AG08396 (cell line): ENCODE measurements around the gene BDH1.
A peak's percentile ranks its signal among the peaks of the same experiment; 100 is the strongest.
"Not testable (repeated sequence)": the region's sequence is repeated elsewhere in the genome, so short reads cannot be mapped to it uniquely, and the experiment has no call there.

Experiments used
- DNase-seq: peaks from one replicate; pipeline ENCODE4 v3.0.0; 2012; ENCODE audit warnings: low spot score, mixed read lengths

Gene BDH1

DNA sequence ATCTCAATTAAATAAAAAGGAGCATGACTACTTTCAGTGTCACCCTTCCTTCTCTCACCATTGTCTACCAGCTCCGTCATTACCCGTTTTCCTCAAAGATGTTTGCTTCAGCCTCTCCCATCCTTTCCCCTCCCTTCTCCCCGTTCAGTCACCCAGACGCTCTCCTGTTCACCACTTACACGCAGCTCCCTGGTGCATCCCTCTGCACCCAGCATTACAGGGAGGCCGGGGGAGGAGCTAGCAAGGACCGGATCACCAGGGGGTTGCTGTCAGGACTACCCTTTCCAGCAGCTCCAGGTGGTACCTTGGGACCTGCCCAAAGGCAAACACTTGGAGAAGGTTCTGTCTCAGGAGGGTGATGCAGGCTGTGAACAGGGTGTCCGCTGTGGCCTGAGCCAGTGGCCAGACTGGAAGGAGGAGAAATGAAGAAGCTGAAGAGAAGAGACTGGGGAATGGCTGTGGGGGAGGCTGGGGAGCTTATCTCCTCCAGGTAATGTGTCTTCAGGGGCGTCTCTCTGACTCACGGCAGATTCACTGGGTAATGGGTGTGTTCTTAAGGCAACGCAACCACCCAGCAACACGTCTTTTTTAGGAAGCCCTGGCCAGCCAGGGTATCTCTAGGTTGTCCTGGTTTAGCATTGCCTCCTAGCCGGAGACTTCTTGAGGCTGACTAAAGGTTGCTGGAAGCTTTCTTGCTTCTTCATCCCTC lies 21.8 kb upstream of the BDH1 start:
- DNase-seq, result no peak

DNA sequence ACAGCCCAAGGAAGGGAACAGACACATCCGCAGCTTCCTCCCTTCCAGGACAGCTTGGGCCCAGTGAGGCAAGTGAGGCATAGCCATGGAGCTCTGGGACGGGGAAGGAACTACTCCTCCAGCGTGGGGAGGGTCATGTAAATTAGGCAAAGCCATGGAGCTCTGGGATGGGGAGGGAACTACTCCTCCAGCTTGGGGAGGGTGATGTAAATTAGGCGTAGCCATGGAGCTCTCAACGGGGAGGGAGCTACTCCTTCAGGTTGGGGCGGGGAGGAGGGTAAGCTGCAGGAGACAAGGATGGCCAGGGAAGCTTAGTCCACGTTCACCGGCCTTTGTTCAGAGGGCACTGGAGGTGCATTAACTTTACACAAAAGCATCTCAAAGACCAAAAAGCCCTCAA lies 21.1 kb upstream of the BDH1 start:
- DNase-seq, result no peak

DNA sequence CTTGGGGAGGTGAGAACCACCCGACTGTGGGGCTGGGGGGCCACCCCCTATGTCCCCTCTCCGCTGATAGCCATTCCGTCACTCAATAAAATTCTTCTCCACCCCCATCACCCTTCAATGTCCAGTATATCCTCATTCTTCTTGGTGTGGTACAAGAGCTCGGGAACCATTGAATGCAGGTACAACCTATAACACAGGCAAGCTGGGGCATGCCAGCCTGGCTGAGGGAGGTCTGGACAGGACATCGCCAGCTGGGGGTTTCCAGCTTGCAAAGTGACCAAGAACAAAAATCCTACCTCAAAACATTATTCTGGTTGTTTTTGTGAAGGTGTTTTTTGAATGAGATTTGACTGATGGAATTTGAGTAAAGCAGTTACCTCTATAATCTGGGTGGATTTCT lies 19.6 kb upstream of the BDH1 start:
- no peak for DNase-seq

DNA sequence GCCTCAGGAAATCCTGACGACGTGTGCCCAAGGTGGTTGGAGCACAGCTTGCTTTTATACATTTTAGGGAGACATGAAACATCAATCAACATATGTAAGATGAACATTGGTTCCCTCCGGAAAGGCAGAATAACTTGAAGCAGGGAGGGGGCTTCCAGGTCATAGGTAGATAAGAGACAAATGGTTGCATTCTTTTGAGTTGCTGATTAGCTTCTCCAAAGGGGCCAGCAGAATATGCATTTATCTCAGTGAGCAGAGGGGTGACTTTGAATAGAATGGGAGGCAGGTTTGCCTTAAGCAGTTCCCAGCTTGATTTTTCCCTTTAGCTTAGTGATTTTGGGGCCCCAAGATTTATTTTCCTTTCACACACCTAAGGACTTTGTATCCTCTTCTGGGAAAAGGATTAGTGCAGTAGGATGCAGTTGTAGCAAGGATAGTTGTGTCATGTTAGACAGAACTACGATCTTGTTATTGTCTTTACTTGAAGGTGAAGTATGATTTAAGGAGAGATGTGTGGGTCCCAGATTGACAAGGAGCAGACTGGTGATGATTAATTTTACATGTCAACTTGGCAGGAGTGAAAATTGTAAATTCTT lies 18.7 kb upstream of the BDH1 start:
- not testable (repeated sequence) for DNase-seq

DNA sequence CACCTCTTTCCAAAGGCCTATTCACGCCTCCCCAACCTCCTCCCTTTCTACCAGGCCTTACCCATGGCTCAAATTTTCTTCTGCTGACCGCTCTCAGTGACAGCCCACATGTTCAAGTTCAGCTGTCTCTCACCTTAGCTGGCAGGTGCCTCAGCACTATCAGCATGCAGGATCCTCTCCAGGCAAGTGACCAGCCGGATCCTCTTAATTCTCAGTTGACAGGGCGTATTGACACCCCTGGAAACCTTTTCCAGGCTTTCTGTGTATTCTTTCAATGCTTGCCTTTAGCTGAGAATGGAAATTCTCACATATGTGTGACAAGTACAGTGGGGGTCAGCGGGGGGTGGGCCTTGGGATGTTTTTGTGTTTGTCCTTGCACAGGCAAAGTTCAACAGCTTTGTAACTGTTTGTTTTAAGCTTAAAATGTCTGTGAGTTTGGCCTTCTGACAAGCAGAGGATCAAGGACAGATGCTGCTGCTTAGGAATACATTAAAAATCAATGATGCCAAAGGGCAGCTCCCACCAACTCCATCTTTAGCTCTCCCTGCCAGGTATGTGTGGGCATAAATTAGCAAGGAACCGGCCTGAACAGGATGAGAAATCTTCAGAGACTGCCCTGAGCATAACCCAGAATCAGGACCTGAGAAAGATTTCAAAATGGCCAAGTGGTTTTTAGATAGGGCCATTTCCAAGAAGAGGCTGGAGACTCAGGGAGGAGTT lies 17.4 kb upstream of the BDH1 start:
- no peak for DNase-seq

DNA sequence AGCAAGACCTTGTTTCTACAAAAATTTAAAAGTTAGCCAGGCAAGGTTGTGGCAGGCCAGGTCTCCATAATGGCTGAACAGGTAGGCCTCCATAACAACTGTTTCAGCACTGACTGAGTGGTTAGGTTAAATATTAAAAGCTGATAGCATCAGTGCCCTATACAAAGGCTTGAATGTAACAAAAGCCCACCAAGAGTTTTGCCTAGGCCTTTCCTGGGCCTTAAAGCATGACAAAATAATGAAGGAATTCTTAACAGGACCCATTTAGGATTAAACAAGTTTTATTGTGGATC lies 16.1 kb upstream of the BDH1 start:
- not testable (repeated sequence) for DNase-seq

DNA sequence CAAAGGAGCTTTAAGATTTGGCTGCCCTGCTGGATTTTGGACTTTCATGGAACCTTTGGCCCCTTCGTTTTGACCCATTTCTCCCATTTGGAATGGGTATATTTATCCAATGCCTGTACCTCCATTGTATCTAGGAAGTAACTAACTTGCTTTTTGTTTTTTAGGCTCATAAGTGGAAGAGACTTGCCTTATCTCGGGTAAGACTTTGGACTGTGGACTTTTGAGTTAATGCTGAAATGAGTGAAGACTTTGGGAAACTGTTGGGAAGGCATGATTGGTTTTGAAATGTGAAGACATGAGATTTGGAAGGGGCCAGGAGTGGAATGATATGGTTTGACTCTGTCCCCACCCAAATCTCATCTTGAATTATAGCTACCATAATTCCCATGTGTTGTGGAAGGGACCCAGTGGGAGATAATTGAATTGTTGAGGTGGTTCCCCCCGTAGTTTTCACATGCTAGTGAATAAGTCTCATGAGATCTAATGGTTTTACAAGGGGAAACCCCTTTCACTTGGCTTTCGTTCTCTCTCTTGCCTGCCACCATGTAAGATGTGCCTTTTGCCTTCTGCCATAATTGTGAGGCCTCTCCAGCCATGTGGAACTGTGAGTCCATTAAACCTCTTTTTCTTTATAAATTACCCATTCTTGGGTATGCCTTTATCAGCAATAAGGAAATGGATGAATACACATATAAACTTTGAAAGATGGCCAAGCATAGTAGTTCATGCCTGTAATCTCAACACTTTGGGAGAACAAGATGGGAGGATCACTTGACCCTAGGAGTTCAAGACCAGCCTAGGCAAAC lies 15.5 kb upstream of the BDH1 start:
- DNase-seq, result not testable (repeated sequence)

DNA sequence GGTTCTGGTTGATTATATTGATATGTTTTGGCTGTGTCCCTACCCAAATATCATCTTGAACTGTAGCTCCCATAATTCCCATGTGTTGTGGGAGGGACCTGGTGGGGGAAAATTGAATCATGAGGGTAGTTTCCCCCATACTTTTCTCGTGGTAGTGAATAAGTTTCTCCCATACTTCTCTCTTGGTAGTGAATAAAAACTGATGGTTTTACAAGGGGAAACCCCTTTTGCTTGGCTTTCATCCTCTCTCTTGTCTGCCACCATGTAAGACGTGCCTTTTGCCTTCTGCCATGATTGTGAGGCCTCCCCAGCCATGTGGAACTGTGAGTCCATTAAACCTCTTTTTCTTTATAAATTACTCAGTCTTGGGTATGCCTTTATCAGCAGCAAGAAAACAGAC lies 13.7 kb upstream of the BDH1 start:
- not testable (repeated sequence) for DNase-seq

DNA sequence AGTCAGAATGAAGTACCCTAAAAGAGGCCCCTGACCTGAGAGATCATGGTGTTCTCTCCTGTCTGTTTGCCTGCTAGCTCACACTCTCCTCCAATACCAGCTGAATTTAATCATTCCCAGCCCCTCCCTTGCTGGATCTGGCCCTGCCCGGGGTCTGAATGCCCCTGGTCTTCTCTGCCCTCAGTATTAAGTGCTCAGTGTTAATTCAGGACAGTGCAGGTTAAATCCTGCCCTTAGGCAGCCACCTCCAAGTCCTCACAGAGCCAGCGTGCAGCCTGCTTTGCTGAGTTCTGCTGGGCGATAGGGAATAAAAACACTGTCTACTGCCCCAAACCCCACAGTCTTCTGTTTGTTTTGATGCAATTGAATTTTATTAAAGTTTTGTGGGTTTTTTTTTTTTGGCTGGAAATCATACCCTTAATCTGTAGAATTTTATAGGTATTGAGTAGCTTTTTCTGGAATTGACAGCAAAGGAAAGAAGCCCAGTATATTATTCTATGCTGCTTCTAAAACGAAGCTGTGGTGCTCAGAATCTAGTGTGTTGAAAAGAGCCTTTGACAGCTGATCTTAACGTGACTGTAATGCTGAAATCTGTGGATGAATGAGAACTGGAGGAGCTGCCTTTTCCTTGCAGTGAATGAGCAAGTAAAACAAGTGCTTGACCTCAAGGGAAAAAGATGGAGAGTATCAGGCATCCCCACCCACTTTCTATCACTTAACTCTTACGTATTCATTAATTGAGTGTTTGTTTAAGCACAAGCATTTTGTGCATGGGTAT lies 12.3 kb upstream of the BDH1 start:
- no peak for DNase-seq

DNA sequence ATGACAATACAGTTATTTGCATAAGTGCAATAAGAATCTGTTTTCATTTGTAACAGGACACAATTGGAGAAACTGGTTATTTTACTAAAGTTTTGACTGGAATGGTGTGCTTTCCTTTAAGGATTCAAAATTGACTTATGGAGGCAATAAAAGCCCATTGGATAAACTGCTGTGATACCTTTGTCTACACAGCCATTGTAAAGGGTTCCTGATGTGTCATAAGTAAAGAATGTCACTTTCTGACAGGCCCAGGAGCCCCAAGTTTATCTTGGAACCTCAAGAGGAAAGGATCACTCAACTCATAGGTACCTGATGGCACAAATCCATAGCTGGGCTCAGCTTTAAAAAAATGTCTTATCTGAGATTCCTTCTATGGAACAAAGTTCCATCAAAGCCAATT lies 10.4 kb upstream of the BDH1 start:
- not testable (repeated sequence) for DNase-seq

DNA sequence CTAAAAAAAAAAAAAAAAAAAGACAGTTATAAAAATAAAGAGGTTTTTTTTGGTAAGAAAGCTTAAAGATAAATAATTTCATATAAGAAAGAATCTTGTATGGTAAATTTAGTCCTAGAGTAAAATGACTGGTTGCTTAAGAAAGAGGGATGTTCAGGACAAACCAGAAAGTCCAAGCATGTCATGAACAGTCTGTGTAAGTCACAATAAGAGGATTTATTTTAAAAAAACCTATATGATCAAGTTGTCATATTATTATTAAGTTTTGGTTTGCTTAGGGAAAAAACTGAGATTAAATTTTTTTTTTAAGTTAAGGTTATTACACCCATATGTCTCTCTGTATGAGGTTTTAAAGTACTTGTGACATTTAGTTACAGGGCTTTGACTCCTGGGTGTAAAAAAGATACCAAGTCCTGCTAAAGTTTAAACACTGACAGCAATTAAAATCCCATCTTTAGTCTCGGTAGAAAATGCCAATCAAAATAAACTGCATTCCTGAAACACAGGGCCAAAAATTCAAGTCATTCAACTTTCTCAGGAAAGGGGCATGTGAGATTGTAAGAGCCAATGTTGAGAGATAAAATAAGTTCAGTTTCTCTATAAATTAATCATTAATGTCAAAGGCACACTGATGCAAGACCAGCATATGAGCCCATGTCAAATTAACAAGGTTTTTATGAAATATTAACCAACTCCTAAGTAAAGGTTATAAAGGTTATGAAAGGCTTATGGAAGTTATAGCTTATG lies 8.5 kb upstream of the BDH1 start:
- no peak for DNase-seq

DNA sequence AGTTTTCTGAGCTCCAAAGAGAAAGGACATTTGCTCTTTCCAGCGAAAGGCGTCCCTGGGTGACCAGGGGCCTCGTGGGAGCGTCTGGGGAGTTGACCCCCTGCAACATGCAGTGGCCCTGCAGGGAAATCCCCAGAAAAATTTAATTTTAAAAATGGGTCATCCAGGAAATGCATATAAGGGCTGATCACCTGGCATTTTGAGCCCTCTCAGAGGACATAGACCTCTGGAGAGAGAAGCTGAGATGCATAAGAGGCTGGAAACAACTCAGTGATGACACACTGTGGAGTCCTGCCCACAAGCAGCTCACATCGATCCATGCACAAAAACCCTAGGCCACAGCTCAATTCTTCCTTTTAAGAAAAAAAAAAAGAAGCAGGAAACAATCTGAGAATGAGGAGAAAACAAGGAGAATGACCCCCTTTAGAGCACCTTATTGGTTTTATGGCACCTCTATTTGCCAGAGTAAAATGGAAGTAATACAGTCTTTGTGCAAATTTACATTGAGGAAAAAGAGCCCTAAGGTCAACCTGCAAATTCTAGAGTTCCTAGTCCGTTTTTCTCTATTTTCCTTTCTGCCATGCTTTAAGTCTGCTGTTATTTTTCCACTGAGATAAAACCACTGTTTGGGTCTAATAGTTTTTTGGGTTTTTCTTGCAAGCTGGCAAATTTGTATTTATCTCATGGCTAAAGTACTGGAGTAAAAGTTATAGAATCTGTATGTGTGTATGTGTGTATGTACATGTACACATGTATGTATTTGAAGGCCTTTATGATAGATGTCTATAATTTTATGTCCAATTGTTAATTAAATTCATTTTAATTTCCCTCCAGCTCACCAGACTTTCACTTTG lies 6.9 kb upstream of the BDH1 start:
- no peak for DNase-seq

DNA sequence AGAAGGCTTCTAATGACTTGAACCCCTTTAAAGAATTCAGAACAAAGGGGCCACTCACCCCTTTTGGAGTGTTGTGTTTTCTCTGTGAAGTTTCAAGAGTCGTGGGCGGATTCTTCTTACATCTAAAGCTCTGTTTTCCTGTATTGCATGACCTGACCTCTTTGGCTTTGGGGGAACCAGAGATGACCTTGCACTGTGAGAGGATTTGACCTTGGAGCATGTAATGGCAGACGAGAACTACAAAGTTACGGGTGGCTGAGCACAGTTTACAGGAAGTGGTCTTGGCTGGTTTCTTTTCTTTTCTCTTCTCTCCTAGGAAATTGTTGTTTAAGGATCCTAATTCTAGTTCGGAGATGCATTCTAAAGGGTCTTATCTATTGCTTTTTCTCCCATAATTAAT lies 6.2 kb upstream of the BDH1 start:
- no peak for DNase-seq

DNA sequence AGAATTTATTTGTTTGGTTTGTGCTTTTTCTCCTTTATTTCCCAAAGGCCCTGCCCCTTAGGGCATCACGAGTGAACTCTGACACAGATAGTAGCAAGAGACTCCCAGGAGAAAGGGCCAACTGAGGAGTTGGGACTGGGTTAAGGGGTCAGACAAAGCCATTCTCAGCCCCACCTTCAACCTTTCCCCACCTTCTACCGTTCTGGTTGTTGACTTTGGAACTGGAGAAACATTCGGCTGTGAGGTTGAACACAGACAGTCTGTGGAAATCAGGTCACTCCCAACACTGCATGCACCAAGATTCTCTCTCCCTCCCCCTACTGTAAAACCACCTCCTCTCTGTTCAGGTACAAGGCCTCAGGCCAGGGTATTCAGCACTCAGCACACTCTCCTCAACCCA lies 3.9 kb upstream of the BDH1 start:
- DNase-seq, result no peak

DNA sequence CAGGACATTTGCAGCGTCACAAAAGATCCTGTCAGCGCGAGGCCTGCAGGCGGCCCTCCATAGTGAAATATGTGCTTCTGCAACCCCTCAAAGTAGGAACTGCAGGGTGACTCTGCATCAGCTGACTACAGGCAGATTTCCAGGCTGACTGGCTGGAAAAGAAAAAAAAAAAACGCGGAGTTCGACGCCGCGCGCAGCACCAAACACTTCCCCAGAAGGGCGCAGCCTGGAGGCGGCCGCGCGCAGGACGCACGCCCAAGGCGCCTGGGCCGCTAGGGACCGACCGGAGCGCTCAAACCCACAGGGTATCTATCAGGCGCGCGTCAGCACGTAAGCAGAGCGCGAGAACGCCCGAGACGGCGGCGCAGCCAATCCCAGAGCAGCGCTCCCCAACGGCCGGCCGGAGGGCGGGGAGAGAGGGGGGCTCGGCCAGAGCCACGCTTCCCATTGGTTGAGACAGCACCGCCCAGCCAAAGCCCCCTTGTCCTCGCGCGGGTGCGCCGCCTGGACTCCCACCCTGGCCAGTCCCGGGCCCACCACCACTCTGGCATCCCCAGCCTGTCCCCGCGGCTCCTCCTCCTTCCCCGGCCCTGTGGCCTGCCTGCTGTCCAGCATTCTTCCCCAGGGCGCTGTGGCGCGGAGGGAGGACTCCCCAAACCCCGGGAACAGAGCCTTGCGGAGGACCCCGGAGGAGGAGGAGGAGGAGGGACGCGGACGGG lies 1.0 kb downstream of the BDH1 start:
- DNase-seq, result peak; percentile 98

DNA sequence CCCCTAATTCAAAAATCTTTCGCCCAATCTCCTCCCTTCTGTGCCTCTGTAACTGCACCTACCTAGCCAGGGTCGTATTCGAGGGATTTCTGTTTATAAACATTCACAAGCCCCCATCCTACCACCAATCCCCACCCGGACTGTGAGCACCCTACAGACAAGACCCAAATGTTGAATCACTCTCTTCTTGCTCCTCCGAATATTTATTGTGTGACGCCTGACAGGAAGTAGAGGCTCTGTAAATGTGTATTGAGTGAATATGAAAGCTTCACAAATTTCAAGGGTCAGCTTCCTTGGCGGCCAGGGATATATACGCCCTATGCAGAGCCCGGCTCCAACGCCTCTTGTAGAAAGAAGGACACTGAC lies 1.6 kb downstream of the BDH1 start:
- peak; percentile 25 for DNase-seq

DNA sequence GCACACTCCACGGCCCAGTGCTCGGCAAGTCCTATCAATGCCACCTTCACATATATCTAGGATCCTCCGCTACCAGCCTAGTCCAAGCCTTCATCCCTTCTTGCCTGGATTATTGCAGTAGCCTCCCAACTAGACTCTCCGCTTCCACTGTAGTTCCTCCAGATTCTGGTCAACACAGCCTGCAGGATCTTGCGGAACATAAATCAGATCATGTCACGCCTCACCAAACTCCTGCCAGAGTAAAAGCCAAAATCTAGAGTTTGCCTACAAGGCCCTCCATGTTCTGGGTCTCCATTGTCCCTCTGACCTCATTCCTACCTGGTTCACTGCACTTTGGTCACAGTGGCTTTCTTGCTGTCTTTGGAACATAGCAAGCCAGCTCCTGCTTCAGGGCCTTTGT lies 3.6 kb downstream of the BDH1 start:
- DNase-seq, result no peak

DNA sequence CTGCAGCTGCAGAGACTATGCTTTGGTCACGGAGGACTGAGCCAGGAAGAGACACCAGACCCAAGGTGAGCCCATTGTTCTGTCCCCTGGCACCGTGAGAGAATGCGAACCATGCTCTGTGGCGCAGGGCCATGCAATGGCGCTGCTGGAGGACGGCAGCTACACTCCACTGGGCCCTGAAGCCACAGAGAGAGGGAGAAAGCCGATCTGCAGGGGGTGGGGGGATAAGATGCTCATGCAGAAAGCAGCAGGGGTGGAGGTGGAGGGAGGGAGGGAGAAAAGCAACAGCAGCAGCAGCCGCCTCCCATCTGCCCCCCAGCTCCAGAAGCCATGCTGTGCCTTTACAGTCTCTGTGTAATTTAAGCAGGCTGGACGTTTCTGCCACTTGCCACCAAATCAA lies 5.3 kb downstream of the BDH1 start:
- DNase-seq, result no peak

DNA sequence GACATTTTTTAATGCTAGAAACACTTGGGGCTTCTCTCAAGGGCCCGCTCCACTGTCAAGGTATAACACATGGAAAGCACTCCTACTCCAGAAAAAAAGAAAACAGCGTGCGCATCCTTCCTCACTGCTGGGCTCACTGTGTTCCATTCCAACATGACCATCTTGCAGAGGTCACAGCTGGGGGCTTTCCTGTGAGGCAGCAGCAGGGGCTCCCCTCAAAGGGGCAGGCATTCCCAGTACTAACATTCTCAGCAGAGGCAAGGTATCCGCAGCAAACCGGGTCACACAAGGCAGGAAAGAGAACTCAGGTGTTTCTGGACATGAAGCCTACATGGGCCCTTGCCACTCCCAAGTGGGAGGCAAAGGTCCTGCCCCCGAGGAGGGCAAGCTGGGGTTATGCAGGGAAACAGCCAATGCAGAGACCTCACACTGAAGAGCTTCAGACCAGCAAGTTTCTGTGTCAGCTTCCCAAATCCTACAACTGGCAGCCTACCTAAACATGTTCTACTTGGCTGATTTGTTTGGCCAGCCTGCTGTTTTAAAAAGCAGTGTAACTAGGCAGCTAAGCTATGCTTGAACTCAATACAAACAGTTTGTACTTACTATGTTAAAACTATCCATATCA lies 6.4 kb downstream of the BDH1 start:
- no peak for DNase-seq
